CD4-positive, alpha-beta T cell (primary cell): Measurements from ENCODE around the gene DSCAML1. TPM values are rescaled to one million over a fixed set of nuclear protein-coding genes. Genes with fewer than 3 reads are reported as not detected.

Experiments
- ATAC-seq: fragments of 200-7000 bp; cut with Tn5 transposase; one replicate; pipeline ENCODE4 v1.10.0; 2022; ENCODE audit warnings: mild to moderate bottlenecking; ENCODE audit not compliant: poor library complexity
- CTCF ChIA-PET: fragments of 350-600 bp; sonication (Branson Sonifier 250); formaldehyde crosslinking; loops from one replicate; lab custom pipeline; 2021; ENCODE audit warnings: antibody characterized with exemption, inconsistent platforms; lab: Charles Lee
- POLR2A ChIA-PET: fragments of 350-600 bp; sonication (Branson Sonifier 250); formaldehyde crosslinking; loops from one replicate; lab custom pipeline; 2021; ENCODE audit warnings: antibody characterized with exemption, inconsistent platforms; lab: Charles Lee
- DNase-seq, 14 experiments: peaks; one replicate each; pipeline ENCODE4 v3.0.0-alpha.2; 2013 to 2020; ENCODE audit warnings: mixed read lengths in 2 of 14
- H3K27ac ChIP-seq, 2 donors: one replicate each; pipeline versions ENCODE4 v1.5.1 to v1.7.0; 2013; ENCODE audit warnings: low read length in 2 of 2, low read depth in 1 of 2, mild to moderate bottlenecking in 1 of 2
- H3K27me3 ChIP-seq, 2 experiments: 1 replicate in 1 of 2; 2 replicates in 1 of 2; pipeline versions ENCODE4 v1.6.1 to v1.7.0; 2013; ENCODE audit warnings: low read length in 2 of 2, control low read depth in 1 of 2, mild to moderate bottlenecking in 1 of 2, moderate library complexity in 1 of 2; ENCODE audit not compliant: insufficient read depth in 2 of 2, control insufficient read depth in 1 of 2
- H3K36me3 ChIP-seq: one replicate; pipeline ENCODE4 v1.6.1; 2013; ENCODE audit warnings: low read length, control low read depth; ENCODE audit not compliant: insufficient read depth
- H3K4me1 ChIP-seq: one replicate; pipeline ENCODE4 v1.6.1; 2013; ENCODE audit warnings: low read length, control low read depth; ENCODE audit not compliant: insufficient read depth
- H3K4me3 ChIP-seq: one replicate; pipeline ENCODE4 v1.5.1; 2013; ENCODE audit warnings: mild to moderate bottlenecking, low read length, moderate library complexity
- H3K9me3 ChIP-seq, 2 experiments: 1 replicate in 1 of 2; 2 replicates in 1 of 2; pipeline versions ENCODE4 v1.6.1 to v1.7.0; 2013; ENCODE audit warnings: low read length in 2 of 2, mild to moderate bottlenecking in 2 of 2, control low read depth in 1 of 2, moderate library complexity in 1 of 2; ENCODE audit not compliant: control insufficient read depth in 1 of 2, insufficient read depth in 1 of 2
- H3K27ac Mint-ChIP-seq: one replicate; pipeline ENCODE4 v1.8.0; 2020; ENCODE audit warnings: mixed read lengths
- H3K27me3 Mint-ChIP-seq: one replicate; pipeline ENCODE4 v1.8.0; 2021; ENCODE audit warnings: mixed read lengths
- H3K36me3 Mint-ChIP-seq: one replicate; pipeline ENCODE4 v1.8.0; 2021; ENCODE audit warnings: low read depth, mixed read lengths
- H3K4me1 Mint-ChIP-seq: one replicate; pipeline ENCODE4 v1.8.0; 2021; ENCODE audit warnings: low read depth, mixed read lengths
- H3K4me3 Mint-ChIP-seq: one replicate; pipeline ENCODE4 v1.8.0; 2020; ENCODE audit warnings: mild to moderate bottlenecking, mixed read lengths
- H3K9me3 Mint-ChIP-seq: one replicate; pipeline ENCODE4 v1.8.0; 2020; ENCODE audit warnings: mixed read lengths
- intact Hi-C, 2 experiments: fragments of 100-400 bp; cut with DNase I in 1 of 2; cut with micrococcal nuclease in 1 of 2; formaldehyde crosslinking; loops; one replicate each; pipeline versions ENCODE4 v1.15.1 to v1.9.0; 2023 to 2025; cut with DNase I, micrococcal nuclease
- total RNA-seq, 174 experiments: library from RNA in 2 of 174; stranded (reverse) in 2 of 174; gene quantifications; one replicate each; pipeline ENCODE4 v1.2.3 and lab custom pipeline; 2021 to 2026
- TF ChIP-seq, protein P1 (sequence below): fragments of 200-600 bp; IDR thresholded peaks from one replicate; pipeline ENCODE4 v1.8.0; 2022; ENCODE audit warnings: antibody characterized with exemption, mild to moderate bottlenecking

DSCAML1 gene
- total RNA-seq, 2 experiments from 2014 or later, result 0.22 to 0.61 TPM

DNA sequence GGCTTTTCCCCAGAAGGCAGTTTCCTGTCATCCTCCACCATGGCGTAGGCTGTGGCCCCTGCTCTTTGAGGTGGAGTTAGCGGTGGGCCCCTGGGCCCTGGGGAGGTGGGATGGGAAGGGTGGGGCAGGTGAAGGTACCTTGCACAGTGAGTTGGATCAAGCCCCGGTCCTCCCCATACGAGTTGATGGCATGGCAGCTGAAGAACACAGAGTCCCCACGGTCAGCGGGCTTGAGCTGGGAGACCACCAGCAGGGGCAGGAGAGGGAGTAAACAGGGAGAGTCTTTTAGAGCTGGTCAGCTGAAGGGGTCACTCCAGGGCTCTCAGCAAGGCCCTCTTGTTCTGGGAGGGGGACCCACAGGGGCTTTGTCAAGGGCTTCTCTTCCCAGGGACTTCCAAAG lies 316.0 kb downstream of the DSCAML1 start:
- H3K9me3 ChIP-seq, result peaks cover 0 to 4% of the 10 kb centered on the region in 2 experiments
- no peak for ATAC-seq
- Mint-ChIP-seq H3K27ac (no peak overlapping the region), H3K4me1 (no peaks in the 10 kb centered on the region), H3K27me3 (no peaks in the 10 kb centered on the region), H3K4me3 (no peak overlapping the region), H3K9me3 (no peaks in the 10 kb centered on the region), H3K36me3 (no peaks in the 10 kb centered on the region)
- DNase-seq, result no peak
- POLR2A ChIA-PET, result no interaction called here
- no peak overlapping the region for H3K4me3 ChIP-seq
- no peaks in the 10 kb centered on the region for H3K36me3 ChIP-seq
- H3K27ac ChIP-seq, result no peak overlapping the region
- H3K4me1 ChIP-seq, result no peaks in the 10 kb centered on the region
- CTCF ChIA-PET, result no interaction called here
- TF ChIP-seq, protein P1, sequence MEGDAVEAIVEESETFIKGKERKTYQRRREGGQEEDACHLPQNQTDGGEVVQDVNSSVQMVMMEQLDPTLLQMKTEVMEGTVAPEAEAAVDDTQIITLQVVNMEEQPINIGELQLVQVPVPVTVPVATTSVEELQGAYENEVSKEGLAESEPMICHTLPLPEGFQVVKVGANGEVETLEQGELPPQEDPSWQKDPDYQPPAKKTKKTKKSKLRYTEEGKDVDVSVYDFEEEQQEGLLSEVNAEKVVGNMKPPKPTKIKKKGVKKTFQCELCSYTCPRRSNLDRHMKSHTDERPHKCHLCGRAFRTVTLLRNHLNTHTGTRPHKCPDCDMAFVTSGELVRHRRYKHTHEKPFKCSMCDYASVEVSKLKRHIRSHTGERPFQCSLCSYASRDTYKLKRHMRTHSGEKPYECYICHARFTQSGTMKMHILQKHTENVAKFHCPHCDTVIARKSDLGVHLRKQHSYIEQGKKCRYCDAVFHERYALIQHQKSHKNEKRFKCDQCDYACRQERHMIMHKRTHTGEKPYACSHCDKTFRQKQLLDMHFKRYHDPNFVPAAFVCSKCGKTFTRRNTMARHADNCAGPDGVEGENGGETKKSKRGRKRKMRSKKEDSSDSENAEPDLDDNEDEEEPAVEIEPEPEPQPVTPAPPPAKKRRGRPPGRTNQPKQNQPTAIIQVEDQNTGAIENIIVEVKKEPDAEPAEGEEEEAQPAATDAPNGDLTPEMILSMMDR, result no peak
- intact Hi-C loops, result no loop called here
- H3K27me3 ChIP-seq, result no peaks in the 10 kb centered on the region

DNA sequence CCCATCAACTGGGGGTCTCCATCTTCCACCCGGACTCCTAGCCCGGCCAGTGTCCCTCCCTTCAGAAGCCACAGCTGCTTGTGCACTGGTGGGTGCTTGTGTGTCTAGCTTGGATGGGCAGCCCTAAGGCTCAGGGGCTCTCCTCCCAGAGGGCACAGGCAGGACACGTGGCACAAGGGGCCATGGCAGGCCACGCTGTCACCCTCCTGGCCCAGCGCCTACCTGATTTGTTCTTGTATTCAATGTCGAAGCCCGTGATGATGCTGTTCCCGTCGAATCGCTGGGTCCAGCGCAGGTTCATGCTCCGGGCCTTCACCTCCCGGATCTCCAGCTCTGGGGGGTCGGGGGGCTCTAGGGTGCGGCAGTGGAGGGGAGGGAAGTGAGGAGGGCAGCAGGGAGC lies 316.8 kb downstream of the DSCAML1 start:
- TF ChIP-seq, protein P1, result no peak

DNA sequence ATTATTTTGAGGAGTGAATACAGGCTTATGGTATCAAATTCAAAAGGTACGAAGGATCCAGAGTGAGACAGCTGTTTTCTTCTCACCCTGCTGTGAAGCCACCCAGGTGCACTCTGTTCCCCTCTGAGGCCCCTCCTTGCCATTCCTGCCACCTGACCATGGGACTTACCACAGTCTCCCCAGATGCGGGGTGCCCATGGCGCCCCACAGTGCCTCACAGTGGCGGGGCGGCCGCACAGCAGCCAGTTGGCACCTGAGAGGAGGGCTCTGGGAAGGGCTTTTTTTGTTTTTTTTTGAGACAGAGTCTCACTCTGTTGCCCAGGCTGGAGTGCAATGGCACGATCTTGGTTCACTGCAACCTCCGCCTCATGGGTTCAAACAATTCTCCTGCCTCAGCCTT lies 317.6 kb downstream of the DSCAML1 start:
- H3K4me3 ChIP-seq, result no peak overlapping the region
- H3K27me3 ChIP-seq, result no peaks in the 10 kb centered on the region
- Mint-ChIP-seq H3K27ac (no peak overlapping the region), H3K9me3 (no peaks in the 10 kb centered on the region), H3K4me3 (no peak overlapping the region), H3K27me3 (no peaks in the 10 kb centered on the region), H3K4me1 (no peaks in the 10 kb centered on the region), H3K36me3 (no peaks in the 10 kb centered on the region)
- no peaks in the 10 kb centered on the region for H3K4me1 ChIP-seq
- no peak overlapping the region for H3K27ac ChIP-seq
- TF ChIP-seq, protein P1, result no peak
- no peaks in the 10 kb centered on the region for H3K9me3 ChIP-seq
- DNase-seq, result no peak
- H3K36me3 ChIP-seq, result no peaks in the 10 kb centered on the region
- ChIA-PET CTCF (no interaction called here), POLR2A (no interaction called here)
- no peak for ATAC-seq
- intact Hi-C loops, result no loop called here

More for the DNA sequence above, 316.8 kb downstream of the DSCAML1 start:
- Histone ChIP-seq H3K36me3 (no peaks in the 10 kb centered on the region), H3K27me3 (no peaks in the 10 kb centered on the region), H3K9me3 (peaks cover 0 to 4% of the 10 kb centered on the region in 2 experiments), H3K4me3 (no peak overlapping the region), H3K27ac (no peak overlapping the region), H3K4me1 (no peaks in the 10 kb centered on the region)
- ChIA-PET POLR2A (no interaction called here), CTCF (no interaction called here)
- H3K27ac Mint-ChIP-seq, result no peak overlapping the region
- ATAC-seq (no peak), DNase-seq (no peak)
- no peaks in the 10 kb centered on the region for H3K27me3 Mint-ChIP-seq
- no peak overlapping the region for H3K4me3 Mint-ChIP-seq
- H3K4me1 Mint-ChIP-seq, result no peaks in the 10 kb centered on the region
- intact Hi-C loops, result no loop called here
- no peaks in the 10 kb centered on the region for H3K9me3 Mint-ChIP-seq
- H3K36me3 Mint-ChIP-seq, result no peaks in the 10 kb centered on the region
